Adrenal gland (tissue), 5 donors: ENCODE measurements around the gene KANSL1L.
A peak's percentile ranks its signal among the peaks of the same experiment; 100 is the strongest.

ENCODE experiments used
- CTCF ChIP-seq, 6 experiments: fragments of 450-650 bp in 4 of 6; fragments of 200-600 bp in 2 of 6; sonication (generic) in 1 of 6; IDR thresholded peaks; 1 replicate in 5 of 6; 2 replicates in 1 of 6; pipeline versions ENCODE4 v1.5.1 to v1.8.0; 2016 to 2021; ENCODE audit warnings: antibody characterized with exemption in 6 of 6, mild to moderate bottlenecking in 2 of 6, moderate library complexity in 1 of 6
- POLR2A ChIP-seq, 2 donors: fragments of 450-650 bp; IDR thresholded peaks; one replicate each; pipeline ENCODE4 v1.6.1; 2017; ENCODE audit warnings: antibody characterized with exemption in 2 of 2, mild to moderate bottlenecking in 2 of 2, moderate library complexity in 1 of 2
- donor health status: DM: no; HTN: no; CAD: no.

GRCh38 chr2:210171309-210172218 is at the start of gene KANSL1L:
- TF ChIP-seq CTCF (IDR thresholded peaks at IDR 0.05) (peak in 1 of 6 experiments; percentile 5), POLR2A (IDR thresholded peaks at IDR 0.05) (peak; percentile 58 to 97)
